Measurements from ENCODE around the gene MEF2B.

- TF ChIP-seq CTCF (IDR thresholded peaks at IDR 0.05; ENCODE audit: poor library complexity, severe bottlenecking) (no peak), POLR2AphosphoS5 (IDR thresholded peaks at IDR 0.05) (no peak), EZH2 (IDR thresholded peaks at IDR 0.05; ENCODE audit: borderline replicate concordance, insufficient read depth, low read length, poor library complexity, severe bottlenecking) (no peak), EP300 (conservative IDR thresholded peaks at IDR 0.05; ENCODE audit: poor library complexity, severe bottlenecking) (no peak)
These were observed 2.5 kb downstream of the MEF2B start for GRCh38 chr19:19167612-19168011.
